Measurements from ENCODE around the gene MRNIP. TPM values are rescaled to one million over a fixed set of nuclear protein-coding genes. Genes with fewer than 3 reads are reported as not detected.

Gene MRNIP
- total RNA-seq, 1 donor: 11.0 TPM

DNA sequence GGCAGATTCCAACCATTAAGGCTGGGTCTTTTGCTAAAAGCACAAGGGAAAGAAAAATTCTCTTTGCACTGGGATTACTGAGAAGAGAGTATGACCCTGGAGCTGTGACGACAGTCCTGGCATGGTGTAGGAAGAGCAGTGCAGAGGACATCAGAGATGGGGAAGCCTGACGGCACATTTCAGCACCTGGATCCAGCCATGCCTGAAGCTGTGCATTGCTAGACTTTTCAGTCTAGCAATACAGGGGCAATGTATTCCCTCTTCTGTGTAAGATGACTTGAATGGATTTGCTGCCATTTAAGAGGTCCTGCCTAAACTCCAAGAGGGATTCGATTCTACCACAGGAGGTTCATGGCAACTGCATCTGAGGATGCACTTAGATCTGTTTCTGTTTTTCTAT, 12.3 kb upstream of the MRNIP start:
- no peak for DNase-seq (ENCODE audit: low read depth)
- no peak overlapping the region for H3K4me3 ChIP-seq (ENCODE audit: low read depth, low read length)
- TF ChIP-seq, protein P1, sequence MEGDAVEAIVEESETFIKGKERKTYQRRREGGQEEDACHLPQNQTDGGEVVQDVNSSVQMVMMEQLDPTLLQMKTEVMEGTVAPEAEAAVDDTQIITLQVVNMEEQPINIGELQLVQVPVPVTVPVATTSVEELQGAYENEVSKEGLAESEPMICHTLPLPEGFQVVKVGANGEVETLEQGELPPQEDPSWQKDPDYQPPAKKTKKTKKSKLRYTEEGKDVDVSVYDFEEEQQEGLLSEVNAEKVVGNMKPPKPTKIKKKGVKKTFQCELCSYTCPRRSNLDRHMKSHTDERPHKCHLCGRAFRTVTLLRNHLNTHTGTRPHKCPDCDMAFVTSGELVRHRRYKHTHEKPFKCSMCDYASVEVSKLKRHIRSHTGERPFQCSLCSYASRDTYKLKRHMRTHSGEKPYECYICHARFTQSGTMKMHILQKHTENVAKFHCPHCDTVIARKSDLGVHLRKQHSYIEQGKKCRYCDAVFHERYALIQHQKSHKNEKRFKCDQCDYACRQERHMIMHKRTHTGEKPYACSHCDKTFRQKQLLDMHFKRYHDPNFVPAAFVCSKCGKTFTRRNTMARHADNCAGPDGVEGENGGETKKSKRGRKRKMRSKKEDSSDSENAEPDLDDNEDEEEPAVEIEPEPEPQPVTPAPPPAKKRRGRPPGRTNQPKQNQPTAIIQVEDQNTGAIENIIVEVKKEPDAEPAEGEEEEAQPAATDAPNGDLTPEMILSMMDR (IDR thresholded peaks at IDR 0.05; ENCODE audit: insufficient read depth, low read length): no peak

DNA sequence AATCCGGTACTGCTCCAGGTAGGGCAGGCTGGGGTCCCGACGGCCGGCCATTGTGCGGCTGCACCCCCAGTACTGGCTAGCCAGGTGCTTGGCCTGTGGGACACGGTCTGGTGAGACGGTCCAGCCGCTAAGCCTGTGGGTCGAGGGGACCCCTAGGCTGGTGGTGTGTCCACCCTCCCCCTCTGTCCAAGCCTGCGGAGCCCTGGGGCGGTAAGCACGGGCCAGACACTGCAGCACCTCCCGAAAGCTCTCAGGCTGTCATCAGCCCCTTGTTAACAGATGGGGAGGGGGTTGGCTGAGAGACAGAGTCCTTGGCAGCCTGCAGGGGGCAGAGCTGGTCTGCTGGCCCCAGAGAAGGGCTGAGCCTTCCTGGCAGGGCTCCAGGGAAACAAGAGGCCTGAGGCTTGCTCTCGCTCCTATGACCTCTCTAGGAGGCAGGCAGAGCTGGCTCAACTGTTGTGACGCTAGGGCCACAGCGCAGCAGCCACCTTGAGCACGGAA, 11.8 kb upstream of the MRNIP start:
- DNase-seq (ENCODE audit: low read depth): peak; percentile 21
- H3K4me3 ChIP-seq (ENCODE audit: low read depth, low read length): no peak overlapping the region
- TF ChIP-seq, protein P1 (IDR thresholded peaks at IDR 0.05; ENCODE audit: insufficient read depth, low read length): peak; percentile 20

DNA sequence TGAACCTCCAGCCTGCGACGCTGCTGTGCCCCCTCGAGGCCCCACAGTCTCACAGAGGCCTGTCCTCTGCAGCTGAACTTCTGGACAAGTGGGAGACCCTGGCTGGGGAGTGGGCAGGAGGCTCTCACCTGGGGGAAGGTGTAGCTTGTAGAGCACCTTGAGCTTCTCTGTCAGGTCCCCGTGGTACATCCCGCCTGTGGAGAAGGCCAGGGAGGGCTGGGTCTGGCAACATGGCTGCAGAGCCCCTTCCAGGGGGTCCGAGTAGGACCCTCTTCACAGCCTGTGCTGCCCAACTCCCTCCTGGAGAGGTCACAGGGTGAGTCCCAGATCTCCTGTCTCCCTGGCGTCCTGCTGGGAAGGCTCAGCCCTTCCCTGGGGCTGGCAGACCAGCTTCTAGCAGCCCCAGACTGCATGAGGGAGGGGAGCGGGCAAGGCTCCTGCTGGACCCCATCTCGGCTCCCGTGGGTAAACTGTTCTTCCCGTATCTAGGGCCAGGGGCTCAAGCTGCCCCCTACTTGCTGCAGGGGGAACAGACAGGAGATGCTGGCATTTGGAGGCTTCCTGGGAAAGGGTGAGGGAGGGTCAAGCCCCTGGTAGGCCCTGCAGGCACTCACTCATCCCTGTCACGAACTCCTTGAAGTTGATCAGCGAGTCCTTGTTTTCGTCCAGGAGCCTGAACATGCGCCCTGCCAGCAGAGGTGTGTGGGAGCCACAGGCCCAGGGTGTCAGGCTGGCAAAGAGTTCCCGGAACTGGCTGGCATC, 11.2 kb upstream of the MRNIP start:
- H3K4me3 ChIP-seq (ENCODE audit: low read depth, low read length): no peak overlapping the region
- TF ChIP-seq, protein P1 (IDR thresholded peaks at IDR 0.05; ENCODE audit: insufficient read depth, low read length): no peak
- DNase-seq (ENCODE audit: low read depth): no peak

DNA sequence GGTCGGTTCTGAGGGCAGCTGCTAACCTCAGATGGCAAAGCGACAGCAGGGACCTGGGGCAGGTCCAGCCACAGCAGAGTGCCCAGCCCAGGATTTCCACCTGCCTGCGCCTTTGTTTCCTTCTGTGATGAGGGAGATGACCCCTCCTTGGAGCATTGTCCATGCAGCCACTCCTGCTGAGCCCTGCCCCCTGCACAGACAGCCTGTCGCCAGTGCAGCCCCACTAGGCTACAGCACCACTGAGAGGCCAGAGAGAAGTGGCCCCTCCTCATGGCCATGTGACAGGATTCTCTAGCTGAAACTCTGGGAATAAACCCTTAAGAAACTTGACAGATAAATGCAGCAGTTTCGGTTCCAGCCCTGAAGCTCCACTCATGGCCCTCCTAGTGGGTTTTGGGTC, 10.5 kb upstream of the MRNIP start:
- TF ChIP-seq, protein P1 (IDR thresholded peaks at IDR 0.05; ENCODE audit: insufficient read depth, low read length): no peak
- no peak overlapping the region for H3K4me3 ChIP-seq (ENCODE audit: low read depth, low read length)
- DNase-seq (ENCODE audit: low read depth): no peak

DNA sequence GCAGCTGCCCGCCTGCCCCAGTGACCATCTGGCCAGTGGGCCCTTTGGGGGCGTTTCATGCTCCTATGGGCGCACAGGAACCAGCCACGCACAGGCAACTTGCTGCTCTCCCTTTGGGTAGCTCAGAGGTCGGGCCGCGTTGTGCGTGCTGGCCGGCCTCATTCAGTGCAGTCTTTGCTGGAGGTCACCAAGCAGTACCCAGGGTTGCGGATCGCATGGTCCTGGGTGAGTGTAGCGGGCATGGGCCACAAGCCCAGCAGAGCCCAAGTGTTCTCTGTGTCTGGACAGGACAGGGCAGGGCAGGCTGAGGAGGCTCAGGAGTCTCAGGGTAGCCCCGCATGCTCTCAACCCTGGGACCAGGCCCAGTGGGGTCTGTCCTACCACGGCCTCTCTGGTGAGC, 9.9 kb upstream of the MRNIP start:
- TF ChIP-seq, protein P1 (IDR thresholded peaks at IDR 0.05; ENCODE audit: insufficient read depth, low read length): no peak
- no peak for DNase-seq (ENCODE audit: low read depth)
- no peak overlapping the region for H3K4me3 ChIP-seq (ENCODE audit: low read depth, low read length)

DNA sequence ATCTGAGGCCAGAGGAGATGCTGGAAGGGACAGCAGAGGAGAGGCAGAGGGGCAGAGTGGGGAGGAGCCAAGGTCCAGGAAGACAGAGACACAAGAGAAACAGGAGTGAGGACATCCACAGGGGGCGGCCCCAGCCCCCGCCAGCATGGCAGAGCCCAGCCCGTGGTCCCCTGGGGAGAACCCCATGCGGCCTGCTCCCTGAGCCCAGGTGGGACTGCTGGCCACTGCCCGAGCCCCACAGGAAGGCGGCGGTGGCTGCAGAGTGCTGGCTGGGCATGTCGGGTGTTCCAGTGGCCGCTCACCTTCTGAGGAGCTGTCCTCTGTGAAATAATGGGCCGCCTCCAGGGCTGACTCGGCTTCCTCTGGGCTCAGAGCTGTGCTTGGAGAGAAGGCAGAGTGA, 8.9 kb upstream of the MRNIP start:
- TF ChIP-seq, protein P1 (IDR thresholded peaks at IDR 0.05; ENCODE audit: insufficient read depth, low read length): no peak
- no peak overlapping the region for H3K4me3 ChIP-seq (ENCODE audit: low read depth, low read length)
- DNase-seq (ENCODE audit: low read depth): no peak
